ENCODE measurements around the gene TWNK.

TWNK gene

DNA sequence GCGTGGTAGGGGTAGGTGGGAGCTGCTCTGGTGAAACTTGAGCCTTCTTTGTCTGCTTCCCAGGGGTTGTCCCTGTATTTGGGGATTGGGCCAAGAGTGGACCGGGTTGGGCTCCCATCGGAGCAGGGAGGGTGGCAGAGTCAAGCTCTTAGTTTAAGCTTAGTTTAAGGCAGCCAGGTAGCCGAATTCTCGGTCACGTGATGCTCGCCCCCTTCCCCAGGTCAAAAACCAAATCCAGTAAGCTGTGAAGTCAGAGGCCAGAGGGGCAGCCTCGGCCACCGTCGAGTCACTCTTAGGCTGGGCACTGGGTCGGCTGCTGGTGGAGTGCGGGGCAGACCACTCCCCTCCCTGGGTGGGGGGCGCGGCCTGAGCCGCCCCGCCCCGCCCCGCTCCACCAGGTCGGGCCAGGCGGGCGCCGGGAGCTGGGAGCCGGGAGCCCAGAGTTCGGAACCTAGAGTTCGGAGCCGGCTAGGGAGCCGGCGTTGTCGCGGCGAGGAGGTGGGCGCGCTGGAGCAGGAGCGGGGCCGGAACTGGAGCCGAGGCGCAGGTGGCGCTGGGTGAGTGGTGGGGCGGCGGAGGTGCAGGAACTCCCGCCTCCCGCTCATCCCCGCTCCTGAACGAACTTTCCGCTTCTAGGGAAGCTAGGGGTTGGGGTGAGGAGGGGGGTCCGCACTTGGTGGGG, 9.5 kb downstream of the TWNK start:
- peak; percentile 63 for DNase-seq (ENCODE audit: low spot score)

GRCh38 chr10:100997360-100998182, 10.2 kb downstream of the TWNK start:
- peak; percentile 76 for DNase-seq (ENCODE audit: low spot score)

GRCh38 chr10:100998183-100998990, 11.0 kb downstream of the TWNK start:
- peak; percentile 80 for DNase-seq (ENCODE audit: low spot score)

GRCh38 chr10:100998991-100999741, 11.8 kb downstream of the TWNK start:
- peak; percentile 84 for DNase-seq (ENCODE audit: low spot score)

GRCh38 chr10:100999742-101000126, 12.4 kb downstream of the TWNK start, which contains the start of gene LZTS2:
Gene LZTS2 (plus strand): TSS chr10:100999808. CDS start chr10:101002539, 2,731 bp downstream.
- peak; percentile 79 for DNase-seq (ENCODE audit: low spot score)

GRCh38 chr10:101000127-101000914, 13.0 kb downstream of the TWNK start:
- DNase-seq (ENCODE audit: low spot score) = no peak

- no peak for DNase-seq (ENCODE audit: low spot score)
Observed at GRCh38 chr10:101000915-101001658, 13.7 kb downstream of the TWNK start.

- DNase-seq (ENCODE audit: low spot score) = no peak
Observed at GRCh38 chr10:101001659-101002035, 14.3 kb downstream of the TWNK start.

- no peak for DNase-seq (ENCODE audit: low spot score)
Observed at GRCh38 chr10:101002456-101002855, 15.1 kb downstream of the TWNK start.

- DNase-seq (ENCODE audit: low spot score) = no peak
Observed at GRCh38 chr10:101003639-101004206, 16.4 kb downstream of the TWNK start.

- DNase-seq (ENCODE audit: low spot score) = no peak
Observed at GRCh38 chr10:101005361-101005760, 18.0 kb downstream of the TWNK start.

DNA sequence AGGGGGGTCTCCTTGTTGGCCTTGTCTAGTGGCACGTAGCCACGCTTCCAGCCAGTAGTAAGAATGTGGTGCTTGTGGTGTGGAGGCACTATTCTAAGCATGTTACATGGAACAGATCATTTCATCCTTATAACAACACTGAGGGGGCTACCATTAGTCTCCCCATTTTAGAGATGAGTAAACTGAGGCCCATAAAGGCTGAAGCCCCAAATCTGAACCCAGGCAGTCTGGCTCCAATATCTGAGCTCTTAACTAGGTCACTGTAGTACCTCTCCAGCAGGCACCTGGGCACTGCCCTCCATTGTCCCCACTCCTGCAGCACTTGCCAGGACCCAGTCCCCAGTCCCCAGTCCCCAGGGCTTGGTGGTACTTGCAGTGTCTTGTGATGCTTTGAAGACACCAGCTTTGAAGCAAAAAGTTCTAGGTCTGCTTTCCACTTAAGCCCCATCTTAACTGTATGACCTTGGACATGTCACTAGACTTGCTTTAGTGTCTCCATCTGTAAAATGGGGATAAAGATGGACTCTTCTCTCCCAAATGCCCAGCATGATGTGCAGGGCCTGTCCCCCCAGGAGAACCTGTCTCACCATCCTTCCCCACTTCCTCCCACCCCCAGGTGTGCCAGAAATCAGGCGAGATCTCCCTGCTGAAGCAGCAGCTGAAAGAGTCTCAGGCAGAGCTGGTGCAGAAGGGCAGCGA, 18.7 kb downstream of the TWNK start:
- DNase-seq (ENCODE audit: low spot score) = no peak

DNA sequence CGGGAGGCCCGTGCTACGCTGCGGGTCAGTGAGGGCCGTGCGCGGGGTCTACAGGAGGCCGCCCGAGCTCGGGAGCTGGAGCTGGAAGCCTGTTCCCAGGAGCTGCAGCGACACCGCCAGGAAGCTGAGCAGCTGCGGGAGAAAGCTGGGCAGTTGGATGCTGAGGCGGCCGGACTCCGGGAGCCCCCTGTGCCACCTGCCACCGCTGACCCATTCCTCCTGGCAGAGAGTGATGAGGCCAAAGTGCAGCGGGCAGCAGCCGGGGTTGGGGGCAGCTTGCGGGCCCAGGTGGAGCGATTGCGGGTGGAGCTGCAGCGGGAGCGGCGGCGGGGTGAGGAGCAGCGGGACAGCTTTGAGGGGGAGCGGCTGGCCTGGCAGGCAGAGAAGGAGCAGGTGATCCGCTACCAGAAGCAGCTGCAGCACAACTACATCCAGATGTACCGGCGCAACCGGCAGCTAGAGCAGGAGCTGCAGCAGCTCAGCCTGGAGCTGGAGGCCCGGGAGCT, 19.3 kb downstream of the TWNK start:
- no peak for DNase-seq (ENCODE audit: low spot score)

- no peak for DNase-seq (ENCODE audit: low spot score)
Observed at GRCh38 chr10:101007099-101007711, 19.9 kb downstream of the TWNK start.

- DNase-seq (ENCODE audit: low spot score) = no peak
Observed at GRCh38 chr10:101007915-101008822, 20.8 kb downstream of the TWNK start.

GRCh38 chr10:101008823-101009423, 21.6 kb downstream of the TWNK start:
- DNase-seq (ENCODE audit: low spot score) = no peak

- no peak for DNase-seq (ENCODE audit: low spot score)
Observed at GRCh38 chr10:101010329-101010728, 23.0 kb downstream of the TWNK start.

Measured in D341Med (cell line).